HL-60 (cell line): ENCODE results near the gene PWWP2B.

Experiments used
- DNase-seq, 2 experiments: peaks; one replicate each; pipeline ENCODE4 v3.0.0-alpha.2; 2010 to 2020; ENCODE audit warnings: low read depth in 1 of 2, low spot score in 1 of 2
- H3K27ac ChIP-seq: fragments of 250-450 bp; sonication (Bioruptor Pico); replicated peaks from 2 replicates; pipeline ENCODE4 v1.5.1; 2020; ENCODE audit warnings: mild to moderate bottlenecking, moderate library complexity
- H3K27me3 ChIP-seq: fragments of 250-450 bp; sonication (Bioruptor Pico); 2 replicates; pipeline ENCODE4 v1.5.1; 2021; ENCODE audit warnings: mild to moderate bottlenecking, moderate library complexity; ENCODE audit not compliant: insufficient read depth, poor library complexity, severe bottlenecking
- H3K4me3 ChIP-seq: replicated peaks from 2 replicates; pipeline ENCODE4 v1.5.1; 2011; ENCODE audit warnings: mild to moderate bottlenecking, control low read depth, low read length; ENCODE audit not compliant: insufficient read depth
- CTCF ChIP-seq: IDR thresholded peaks from one replicate; pipeline ENCODE4 v1.5.1; 2011; ENCODE audit warnings: low read length, control low read depth, inconsistent platforms; ENCODE audit not compliant: insufficient read depth
- GABPA ChIP-seq: IDR thresholded peaks from 2 replicates; pipeline ENCODE4 v1.6.1; 2012; ENCODE audit warnings: low read depth
- POLR2AphosphoS5 ChIP-seq: IDR thresholded peaks from 2 replicates; pipeline ENCODE4 v1.6.1; 2012; ENCODE audit warnings: low read depth
- SPI1 ChIP-seq: IDR thresholded peaks from 2 replicates; pipeline ENCODE4 v1.6.1; 2012; ENCODE audit warnings: low read depth, mild to moderate bottlenecking, borderline replicate concordance
- TF ChIP-seq, protein P1 (sequence below): IDR thresholded peaks from 2 replicates; pipeline ENCODE4 v1.6.1; 2012; ENCODE audit warnings: low read depth; ENCODE audit not compliant: insufficient replicate concordance

PWWP2B gene

DNA sequence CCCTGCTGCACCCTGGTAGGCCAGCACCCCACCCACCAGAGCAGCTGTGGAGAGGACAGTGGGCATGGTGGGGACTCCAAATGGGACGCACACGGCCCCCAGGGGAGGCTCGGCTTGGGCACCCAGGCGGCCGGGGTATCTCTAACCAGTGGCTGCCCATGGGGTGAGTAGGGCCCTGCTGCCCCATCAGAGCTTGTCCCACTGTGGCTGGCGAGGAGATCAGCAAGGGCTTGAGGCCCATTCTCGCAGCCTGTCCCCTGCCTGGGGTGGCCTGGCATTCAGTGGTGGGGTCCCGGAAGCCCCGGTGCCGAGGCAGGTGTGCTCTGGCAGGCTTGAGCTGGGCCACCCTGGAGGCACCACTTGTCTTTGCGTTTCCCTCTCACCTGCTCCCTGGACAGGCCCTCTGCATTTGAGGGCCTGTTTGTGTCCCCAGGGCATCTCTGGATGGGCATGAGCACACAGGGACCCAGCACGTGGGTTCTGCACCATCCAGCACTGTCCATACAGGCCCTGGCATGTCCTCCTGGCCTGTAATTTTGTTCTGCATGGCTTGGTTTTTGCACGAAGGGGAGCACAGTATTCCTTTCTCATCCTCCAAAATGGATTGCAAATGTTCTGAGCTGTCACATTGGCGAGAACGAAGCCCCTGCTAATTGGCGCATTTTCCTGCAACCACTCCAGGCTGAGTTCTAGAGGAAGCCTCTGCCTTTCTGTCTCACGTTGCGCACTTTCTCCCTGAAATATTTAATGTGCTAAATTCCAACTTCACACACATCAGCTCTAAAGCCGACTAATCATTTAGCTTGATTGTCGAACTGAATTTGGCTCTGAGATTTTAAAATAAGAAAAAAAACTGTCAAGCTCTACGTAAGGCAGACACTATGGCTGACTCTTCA lies 27.2 kb downstream of the PWWP2B start:
- no peak overlapping the region for H3K4me3 ChIP-seq
- H3K27me3 ChIP-seq, result no peaks in the 10 kb centered on the region
- H3K27ac ChIP-seq, result no peak overlapping the region
- DNase-seq, result no peak
- no peak for TF ChIP-seq CTCF

- Histone ChIP-seq H3K27ac (no peak overlapping the region), H3K4me3 (no peak overlapping the region), H3K27me3 (no peaks in the 10 kb centered on the region)
- no peak for DNase-seq
- TF ChIP-seq GABPA (no peak), SPI1 (no peak), CTCF (no peak)
Observed at GRCh38 chr10:132425029-132425756, 28.2 kb downstream of the PWWP2B start.

DNA sequence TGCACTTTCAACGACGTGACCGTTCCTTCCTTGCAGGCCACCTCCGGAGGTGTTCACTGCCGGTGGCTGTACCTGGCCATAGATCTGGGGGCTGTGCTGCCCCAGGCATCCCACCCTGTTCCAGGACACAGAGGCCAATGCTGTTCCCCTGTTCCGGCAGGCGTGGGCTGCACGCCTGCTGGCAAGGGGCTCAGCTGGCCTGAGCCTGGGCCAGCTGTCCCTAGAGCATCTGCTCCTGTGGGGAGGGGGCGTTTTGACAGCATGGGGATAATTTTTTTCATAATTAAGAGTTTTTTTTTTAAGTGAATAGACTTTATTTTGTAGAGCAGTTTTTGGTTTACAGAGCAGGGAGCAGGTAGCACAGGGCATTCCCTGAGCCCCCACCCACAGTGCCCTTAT lies 28.8 kb downstream of the PWWP2B start:
- DNase-seq, result no peak
- Histone ChIP-seq H3K27ac (no peak overlapping the region), H3K4me3 (no peak overlapping the region), H3K27me3 (no peaks in the 10 kb centered on the region)
- TF ChIP-seq GABPA (no peak), CTCF (no peak), SPI1 (no peak), POLR2AphosphoS5 (no peak)
- TF ChIP-seq, protein P1, sequence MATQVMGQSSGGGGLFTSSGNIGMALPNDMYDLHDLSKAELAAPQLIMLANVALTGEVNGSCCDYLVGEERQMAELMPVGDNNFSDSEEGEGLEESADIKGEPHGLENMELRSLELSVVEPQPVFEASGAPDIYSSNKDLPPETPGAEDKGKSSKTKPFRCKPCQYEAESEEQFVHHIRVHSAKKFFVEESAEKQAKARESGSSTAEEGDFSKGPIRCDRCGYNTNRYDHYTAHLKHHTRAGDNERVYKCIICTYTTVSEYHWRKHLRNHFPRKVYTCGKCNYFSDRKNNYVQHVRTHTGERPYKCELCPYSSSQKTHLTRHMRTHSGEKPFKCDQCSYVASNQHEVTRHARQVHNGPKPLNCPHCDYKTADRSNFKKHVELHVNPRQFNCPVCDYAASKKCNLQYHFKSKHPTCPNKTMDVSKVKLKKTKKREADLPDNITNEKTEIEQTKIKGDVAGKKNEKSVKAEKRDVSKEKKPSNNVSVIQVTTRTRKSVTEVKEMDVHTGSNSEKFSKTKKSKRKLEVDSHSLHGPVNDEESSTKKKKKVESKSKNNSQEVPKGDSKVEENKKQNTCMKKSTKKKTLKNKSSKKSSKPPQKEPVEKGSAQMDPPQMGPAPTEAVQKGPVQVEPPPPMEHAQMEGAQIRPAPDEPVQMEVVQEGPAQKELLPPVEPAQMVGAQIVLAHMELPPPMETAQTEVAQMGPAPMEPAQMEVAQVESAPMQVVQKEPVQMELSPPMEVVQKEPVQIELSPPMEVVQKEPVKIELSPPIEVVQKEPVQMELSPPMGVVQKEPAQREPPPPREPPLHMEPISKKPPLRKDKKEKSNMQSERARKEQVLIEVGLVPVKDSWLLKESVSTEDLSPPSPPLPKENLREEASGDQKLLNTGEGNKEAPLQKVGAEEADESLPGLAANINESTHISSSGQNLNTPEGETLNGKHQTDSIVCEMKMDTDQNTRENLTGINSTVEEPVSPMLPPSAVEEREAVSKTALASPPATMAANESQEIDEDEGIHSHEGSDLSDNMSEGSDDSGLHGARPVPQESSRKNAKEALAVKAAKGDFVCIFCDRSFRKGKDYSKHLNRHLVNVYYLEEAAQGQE, result no peak

- no peak for TF ChIP-seq SPI1
- TF ChIP-seq POLR2AphosphoS5, result no peak
- TF ChIP-seq, protein P1, result no peak
- TF ChIP-seq CTCF, result no peak
- no peak for TF ChIP-seq GABPA
- no peak for DNase-seq
- Histone ChIP-seq H3K4me3 (no peak overlapping the region), H3K27ac (no peak overlapping the region), H3K27me3 (no peaks in the 10 kb centered on the region)
Observed at GRCh38 chr10:132427006-132427771, 30.2 kb downstream of the PWWP2B start.
